Muscle of arm (tissue), 12 donors: ENCODE results near the gene ABI3. TPM values are rescaled to one million over a fixed set of nuclear protein-coding genes. Genes with fewer than 3 reads are reported as not detected.
"Not testable (repeated sequence)": the region's sequence is repeated elsewhere in the genome, so short reads cannot be mapped to it uniquely, and the experiment has no call there.

Experiments used
- DNase-seq: peaks from one replicate; pipeline ENCODE4 v3.0.0-alpha.2; 2013
- polyA plus RNA-seq, 12 donors: library from polyadenylated mRNA; unstranded; fragments of 120-200 nt; gene quantifications; one replicate each; pipeline ENCODE4 v1.2.1, GENCODE V29; 2013; ENCODE audit not compliant: insufficient read length in 12 of 12

The ABI3 gene
- polyA plus RNA-seq, 12 donors: 3.4 to 6.8 (median 4.1) TPM; not detected in 1

DNA sequence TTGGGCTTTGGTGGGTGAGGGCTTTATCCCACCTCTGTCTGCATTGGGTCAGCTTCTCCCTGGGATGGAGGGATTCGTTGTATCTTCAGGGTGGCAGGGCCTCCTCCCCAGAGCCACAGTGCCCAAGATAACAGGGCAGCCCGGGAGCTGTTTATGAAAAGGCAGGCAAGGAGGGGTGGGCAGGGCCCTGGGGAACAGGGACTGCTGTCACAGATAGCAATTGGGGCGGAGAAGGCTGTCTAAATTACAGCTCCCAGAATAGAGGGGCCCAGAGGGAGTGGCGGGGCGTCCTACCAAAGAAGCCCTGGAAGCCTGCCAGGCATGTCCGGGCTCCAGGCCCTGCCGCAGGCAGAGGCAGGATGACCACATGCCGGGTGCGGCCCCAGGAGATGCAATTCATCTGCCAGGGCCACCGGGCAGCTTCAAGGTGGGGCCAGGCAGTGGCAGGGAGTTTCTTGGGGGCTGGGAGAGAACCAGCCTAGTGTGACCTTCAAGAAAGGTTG is 38.8 kb downstream of the ABI3 start:
- DNase-seq: peak; percentile 28

DNA sequence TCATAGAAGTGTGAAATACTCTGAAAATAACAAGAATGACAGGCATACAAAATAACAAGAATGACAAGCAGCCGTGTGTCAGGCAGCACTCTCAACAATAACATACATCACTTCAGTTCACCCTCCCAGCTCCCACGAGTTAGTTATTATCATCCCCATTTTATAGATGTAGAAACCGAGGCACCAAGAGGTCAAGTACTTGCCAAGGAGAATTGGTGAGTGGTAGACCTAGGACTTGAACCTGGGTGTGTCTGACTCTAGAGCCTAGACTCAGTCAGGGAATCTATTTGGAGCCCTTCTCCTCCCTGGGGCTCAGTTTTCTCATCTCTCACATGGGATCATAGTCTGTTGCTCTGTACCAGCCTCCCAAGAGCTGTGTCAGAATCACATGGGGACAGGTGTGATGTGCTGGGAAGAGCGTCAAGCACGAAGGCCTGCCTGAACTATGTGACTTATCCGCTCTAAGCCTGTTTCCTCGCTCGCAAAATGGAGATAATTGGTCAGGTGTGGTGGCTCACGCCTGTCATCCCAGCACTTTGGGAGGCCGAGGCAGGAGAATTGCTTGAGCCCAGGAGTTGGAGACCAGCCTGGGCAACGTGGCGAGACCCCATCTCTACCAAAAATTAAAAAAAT is 39.5 kb downstream of the ABI3 start:
- DNase-seq: no peak

DNA sequence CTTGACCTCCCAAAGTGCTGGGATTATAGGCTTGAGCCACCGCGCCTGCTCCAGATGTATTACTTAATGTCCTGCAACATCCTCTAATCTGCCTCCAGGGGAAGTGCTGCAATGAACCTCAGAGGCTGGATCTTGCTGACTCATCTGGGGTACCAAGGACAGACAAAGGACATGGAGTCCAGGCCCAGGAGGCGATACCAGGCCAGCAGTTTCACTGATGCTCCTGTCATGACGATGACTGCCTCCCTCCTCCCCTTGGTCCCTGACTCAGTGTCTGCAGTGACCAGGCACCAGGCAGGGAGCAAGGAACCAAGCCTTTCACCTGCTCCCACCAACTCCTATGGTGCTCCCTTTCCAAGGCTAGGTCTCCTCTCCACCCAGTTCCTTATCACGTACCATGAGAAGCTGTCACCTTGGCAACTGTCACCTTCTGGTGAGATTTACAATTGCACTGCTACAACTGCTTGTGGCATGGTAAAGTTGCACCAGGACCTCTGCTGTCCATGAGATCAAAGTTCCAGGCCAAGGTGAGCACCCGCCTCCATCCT is 41.7 kb downstream of the ABI3 start:
- DNase-seq: no peak

DNA sequence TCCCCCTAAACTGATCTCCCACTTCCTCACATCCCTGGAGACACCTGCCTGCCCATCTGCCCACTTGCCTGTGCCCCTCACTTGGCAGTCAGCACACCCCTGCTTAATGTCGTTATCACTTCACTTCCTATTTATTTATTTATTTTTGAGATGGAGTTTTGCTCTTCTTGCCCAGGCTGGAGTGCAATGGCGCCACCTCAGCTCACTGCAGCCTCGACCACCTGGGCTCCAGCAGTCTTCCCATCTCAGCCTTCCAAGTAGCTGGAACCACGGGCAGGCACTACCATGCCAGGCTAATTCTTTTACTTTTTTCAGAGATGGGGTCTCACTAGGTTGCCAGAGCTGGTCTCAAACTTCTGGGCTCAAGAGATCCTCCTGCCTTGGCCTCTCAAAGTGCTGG is 43.6 kb downstream of the ABI3 start:
- DNase-seq: no peak

DNA sequence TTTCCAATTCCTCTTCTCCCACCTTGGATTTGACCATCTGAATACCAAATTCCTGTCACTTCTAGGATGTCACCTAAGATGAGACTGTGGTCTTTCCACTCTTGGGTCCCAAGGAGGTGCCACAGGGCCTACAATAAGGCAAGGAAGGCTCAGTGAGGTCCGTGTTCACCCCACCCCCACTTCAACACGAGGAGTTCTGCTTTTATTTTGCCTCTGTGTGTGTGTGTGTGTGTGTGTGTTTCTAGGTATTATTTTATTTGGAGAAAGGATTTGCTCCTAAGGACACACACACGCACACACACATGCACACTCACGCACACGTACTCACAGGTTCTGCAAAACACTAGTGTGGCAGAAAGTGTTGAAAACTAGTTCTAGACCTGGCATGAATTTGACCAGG is 44.6 kb downstream of the ABI3 start:
- no peak for DNase-seq

DNA sequence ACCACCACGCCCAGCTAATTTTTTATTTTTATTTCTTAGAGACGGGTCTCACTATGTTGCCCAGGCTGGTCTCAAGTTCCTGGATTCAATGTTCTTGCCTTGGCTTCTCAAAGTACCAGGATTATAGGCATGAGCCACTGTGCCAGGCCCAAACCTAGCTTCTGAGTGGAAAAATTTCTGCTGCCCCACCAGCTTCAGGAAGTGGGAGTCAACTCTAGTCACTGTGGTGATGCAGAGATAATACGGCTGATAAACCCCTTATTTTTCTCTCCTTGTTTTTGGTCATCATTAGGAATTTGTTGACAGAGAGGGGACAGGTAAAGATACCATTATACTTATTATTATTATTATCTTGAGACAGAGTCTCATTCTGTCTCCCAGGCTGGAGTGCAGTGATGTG is 47.9 kb downstream of the ABI3 start:
- DNase-seq: no peak

DNA sequence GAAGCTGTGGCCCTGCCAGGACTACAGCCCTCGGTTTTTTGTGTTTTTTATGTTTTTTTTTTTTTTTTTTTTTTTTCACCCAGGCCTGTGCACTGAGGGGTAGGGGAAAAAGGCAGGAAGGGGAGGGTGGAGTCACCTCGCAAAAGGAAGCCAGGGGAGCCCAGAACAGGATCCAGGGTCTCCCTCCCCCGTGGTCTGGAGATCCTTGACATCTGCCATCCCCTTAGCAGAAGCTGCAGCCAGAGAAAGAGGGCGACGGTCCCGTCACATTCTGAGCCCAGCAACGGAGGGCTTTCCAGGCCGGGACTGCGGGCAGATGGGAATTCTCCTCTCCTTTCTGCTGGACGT is 49.1 kb downstream of the ABI3 start:
- DNase-seq: no peak

DNA sequence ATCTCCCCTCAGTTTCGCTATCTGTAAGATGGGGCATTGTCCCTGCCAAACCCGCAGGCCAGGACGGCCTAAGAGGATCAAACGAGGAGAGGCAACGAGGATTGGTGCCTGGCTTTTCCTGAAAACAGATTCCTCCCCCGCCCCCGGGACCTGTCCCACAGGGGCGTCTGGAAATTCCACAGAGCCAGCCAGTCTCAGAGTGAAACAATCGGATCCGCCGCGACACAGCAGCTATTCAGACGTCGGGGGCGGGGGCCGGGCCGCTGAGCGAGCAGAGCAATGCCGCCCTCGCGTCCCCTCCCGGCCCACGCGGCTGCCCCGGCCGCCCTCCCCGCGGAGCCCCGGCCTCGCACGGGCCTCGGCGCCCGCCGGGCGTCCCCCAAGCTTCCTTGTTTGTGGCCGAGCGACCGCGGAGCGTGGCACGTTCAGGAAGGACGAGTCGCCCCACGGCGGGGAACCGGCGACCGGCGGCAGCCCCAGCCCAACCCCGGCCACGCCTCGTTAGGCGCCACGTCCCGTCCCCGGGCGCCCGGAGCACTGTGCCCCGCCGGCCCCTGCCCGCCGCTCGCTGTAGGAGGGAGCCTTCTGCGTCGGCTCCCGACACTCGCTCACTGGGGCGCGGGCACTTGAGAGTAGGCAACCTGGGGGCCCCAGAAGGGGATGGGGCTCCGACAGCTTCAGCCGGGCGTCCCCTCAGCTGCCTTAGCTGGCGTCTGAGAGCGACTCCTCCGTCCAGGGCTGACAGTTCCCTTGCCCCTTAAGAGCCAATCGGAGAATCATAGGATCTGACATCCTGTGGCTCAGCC is 49.7 kb downstream of the ABI3 start:
- DNase-seq: peak; percentile 45

DNA sequence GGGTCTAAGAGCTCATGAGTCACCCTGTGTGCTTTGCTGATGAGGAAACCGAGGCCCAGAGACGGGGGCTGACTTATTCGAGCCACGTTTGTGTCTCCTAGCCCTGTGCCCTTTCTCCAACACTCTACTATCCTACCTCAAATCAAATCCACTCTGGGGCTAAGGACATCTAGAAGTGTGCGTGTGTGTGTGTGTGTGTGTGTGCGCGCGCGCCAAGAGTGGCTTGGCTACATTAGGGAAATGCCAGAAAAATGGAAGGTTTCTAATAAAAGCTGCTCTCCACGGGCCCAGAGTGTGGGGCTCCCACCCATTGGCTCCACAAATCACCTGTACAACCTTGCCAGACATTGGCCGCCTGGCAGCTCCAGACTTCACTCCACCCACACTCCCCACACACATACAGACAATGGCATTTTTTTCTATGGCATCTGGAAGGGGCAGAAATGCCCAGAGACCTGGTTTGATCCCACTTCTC is 50.3 kb downstream of the ABI3 start:
- DNase-seq: no peak

DNA sequence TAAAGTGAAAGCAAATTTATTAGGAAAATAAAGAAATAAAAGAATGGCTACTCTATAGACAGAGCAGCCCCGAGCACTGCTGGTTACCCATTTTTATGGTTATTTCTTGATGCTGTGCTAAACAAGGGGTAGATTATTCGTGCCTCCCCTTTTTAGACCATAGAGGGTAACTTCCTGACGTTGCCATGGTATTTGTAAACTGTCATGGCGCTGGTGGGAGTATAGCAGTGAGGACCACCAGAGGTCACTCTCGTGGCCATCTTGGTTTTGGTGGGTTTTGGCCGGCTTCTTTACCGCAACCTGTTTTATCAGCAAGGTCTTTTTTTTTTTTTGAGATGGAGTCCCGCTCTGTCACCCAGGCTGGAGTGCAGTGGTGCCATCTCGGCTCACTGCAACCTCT is 51.0 kb downstream of the ABI3 start:
- DNase-seq: not testable (repeated sequence)

DNA sequence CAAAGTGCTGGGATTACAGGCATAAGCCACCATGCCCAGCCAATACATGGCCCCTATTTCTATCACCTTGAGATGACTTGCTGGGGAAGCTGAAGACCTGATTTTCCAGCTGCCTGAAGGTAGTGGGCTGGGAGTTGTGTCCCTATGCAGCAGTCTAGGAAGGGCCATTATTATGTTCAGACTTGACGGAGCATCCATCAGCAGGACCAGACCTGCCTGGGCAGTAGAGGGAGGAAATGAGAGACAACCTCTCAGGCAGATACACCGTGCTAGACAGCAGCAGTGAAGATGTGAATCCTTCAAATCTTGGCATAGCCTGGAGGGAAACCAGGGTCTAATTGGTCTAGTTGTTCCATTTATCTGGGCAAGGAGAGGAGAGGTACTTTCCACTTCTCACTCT is 55.7 kb downstream of the ABI3 start:
- DNase-seq: no peak

DNA sequence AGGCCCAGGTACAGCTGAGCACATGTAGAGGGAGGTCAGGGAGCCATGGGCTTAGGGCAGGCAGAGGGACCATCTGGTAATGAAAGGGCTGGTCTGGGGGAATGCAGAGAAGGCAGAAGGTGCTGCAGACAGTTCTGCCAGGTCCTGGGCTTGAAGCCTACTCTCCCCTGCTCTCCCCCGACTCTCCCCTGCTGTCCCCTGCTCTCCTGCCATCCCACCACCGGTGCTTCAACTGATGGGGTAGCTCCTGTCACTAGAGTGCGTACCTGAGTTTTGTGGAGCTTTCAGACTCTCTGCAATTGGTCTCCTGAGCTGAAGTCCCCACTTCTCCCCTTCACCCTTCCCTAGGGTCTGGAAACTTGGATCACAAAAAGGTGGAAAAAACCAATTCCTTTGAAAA is 57.4 kb downstream of the ABI3 start:
- no peak for DNase-seq

DNA sequence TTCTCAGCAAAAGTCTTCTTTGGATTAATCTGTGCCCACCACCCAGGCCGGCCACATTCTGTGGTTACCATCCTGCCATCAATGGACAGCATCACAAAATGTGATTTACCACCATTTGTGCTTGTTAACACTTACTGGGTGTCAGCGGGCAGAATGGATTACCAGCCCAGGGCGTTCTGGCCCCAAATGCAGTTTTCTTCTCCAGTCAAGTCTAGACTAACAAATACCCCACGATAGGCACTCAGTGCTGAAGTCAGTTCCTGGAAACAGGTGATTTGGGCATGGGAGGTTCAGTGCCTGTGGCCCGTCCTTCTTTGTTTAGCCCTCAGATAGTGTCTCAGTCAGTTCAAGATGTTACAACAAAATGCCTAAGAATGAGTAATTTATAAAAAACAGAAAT is 58.8 kb downstream of the ABI3 start:
- no peak for DNase-seq

Other genes starting within 250 kb of the ABI3 start
- gene GIP, start 242.1 kb upstream of the ABI3 start, polyA plus RNA-seq: not detected
- 10 to 100 TPM in 8 of 12 donors, 1 to 10 TPM in 4; 7.8 to 49.9 (median 14.6) TPM for gene IGF2BP1, start 213.3 kb upstream of the ABI3 start, polyA plus RNA-seq
- gene B4GALNT2, start 77.9 kb upstream of the ABI3 start, polyA plus RNA-seq: under 1 TPM in 10 of 12 donors, not detected in 2; 0.07 to 0.36 (median 0.15) TPM
- gene GNGT2, start 133 bp upstream of the ABI3 start, polyA plus RNA-seq: 1 to 10 TPM in 7 of 12 donors, under 1 TPM in 3, not detected in 2; 0.66 to 2.0 (median 1.2) TPM
- gene PHOSPHO1, start 20.1 kb downstream of the ABI3 start, polyA plus RNA-seq: 10 to 100 TPM in 9 of 12 donors, 1 to 10 TPM in 2, not detected in 1; 8.5 to 25.9 (median 13.8) TPM
- gene ZNF652, start 151.5 kb downstream of the ABI3 start, polyA plus RNA-seq: 10 to 100 TPM in 11 of 12 donors, not detected in 1; 16.5 to 27.9 (median 18.2) TPM
- gene PHB1, start 204.2 kb downstream of the ABI3 start, polyA plus RNA-seq: 100 to 1,000 TPM in 11 of 12 donors, not detected in 1; 108 to 161 (median 140) TPM